ENCODE measurements around the gene CYP4F2.
"Not testable (repeated sequence)": the region's sequence is repeated elsewhere in the genome, so short reads cannot be mapped to it uniquely, and the experiment has no call there.

CYP4F2 gene

GRCh38 chr19:15846923-15847322 is 51.0 kb downstream of the CYP4F2 start:
- H3K9me3 ChIP-seq (ENCODE audit: control insufficient read depth, low read length): peaks cover 6% of the 10 kb centered on the region
- no peak overlapping the region for H3K4me3 ChIP-seq (ENCODE audit: low read length)
- H3K27me3 ChIP-seq (replicated peaks; ENCODE audit: control insufficient read depth, insufficient read depth, low read length): peaks cover 3% of the 10 kb centered on the region
- DNase-seq (ENCODE audit: low read depth): no peak
- no peaks in the 10 kb centered on the region for H3K4me1 ChIP-seq (ENCODE audit: control insufficient read depth, insufficient read depth, low read length)
- H3K36me3 ChIP-seq (ENCODE audit: control insufficient read depth, insufficient read depth, low read length, severe bottlenecking): no peaks in the 10 kb centered on the region
- no peak overlapping the region for H3K9ac ChIP-seq (ENCODE audit: low read length)

GRCh38 chr19:15843894-15844222 is 54.0 kb downstream of the CYP4F2 start:
- not testable (repeated sequence) for H3K36me3 ChIP-seq (ENCODE audit: control insufficient read depth, insufficient read depth, low read length, severe bottlenecking); H3K27me3 ChIP-seq (replicated peaks; ENCODE audit: control insufficient read depth, insufficient read depth, low read length); H3K9me3 ChIP-seq (ENCODE audit: control insufficient read depth, low read length); H3K4me1 ChIP-seq (ENCODE audit: control insufficient read depth, insufficient read depth, low read length); H3K9ac ChIP-seq (ENCODE audit: low read length); H3K4me3 ChIP-seq (ENCODE audit: low read length)
- DNase-seq (ENCODE audit: low read depth): peak; percentile 15

- Histone ChIP-seq H3K4me3 (ENCODE audit: low read length) (no peak overlapping the region), H3K36me3 (ENCODE audit: control insufficient read depth, insufficient read depth, low read length, severe bottlenecking) (no peaks in the 10 kb centered on the region), H3K9me3 (ENCODE audit: control insufficient read depth, low read length) (no peaks in the 10 kb centered on the region), H3K4me1 (ENCODE audit: control insufficient read depth, insufficient read depth, low read length) (no peaks in the 10 kb centered on the region), H3K9ac (ENCODE audit: low read length) (no peak overlapping the region), H3K27me3 (replicated peaks; ENCODE audit: control insufficient read depth, insufficient read depth, low read length) (peaks cover 3% of the 10 kb centered on the region)
- DNase-seq (ENCODE audit: low read depth): no peak
Observed at GRCh38 chr19:15843203-15843893, 54.5 kb downstream of the CYP4F2 start.

GRCh38 chr19:15841875-15842569 is 55.9 kb downstream of the CYP4F2 start:
- H3K4me1 ChIP-seq (ENCODE audit: control insufficient read depth, insufficient read depth, low read length): no peaks in the 10 kb centered on the region

GRCh38 chr19:15840833-15841232 is 57.0 kb downstream of the CYP4F2 start:
- Histone ChIP-seq H3K27me3 (replicated peaks; ENCODE audit: control insufficient read depth, insufficient read depth, low read length) (peaks cover 3% of the 10 kb centered on the region), H3K4me1 (ENCODE audit: control insufficient read depth, insufficient read depth, low read length) (peaks cover 4% of the 10 kb centered on the region), H3K36me3 (ENCODE audit: control insufficient read depth, insufficient read depth, low read length, severe bottlenecking) (no peaks in the 10 kb centered on the region), H3K4me3 (ENCODE audit: low read length) (no peak overlapping the region), H3K9me3 (ENCODE audit: control insufficient read depth, low read length) (no peaks in the 10 kb centered on the region), H3K9ac (ENCODE audit: low read length) (no peak overlapping the region)
- DNase-seq (ENCODE audit: low read depth): no peak

More at GRCh38 chr19:15841875-15842569, 55.9 kb downstream of the CYP4F2 start:
- H3K4me3 ChIP-seq (ENCODE audit: low read length): no peak overlapping the region
- DNase-seq (ENCODE audit: low read depth): no peak
- peaks cover 3% of the 10 kb centered on the region for H3K27me3 ChIP-seq (replicated peaks; ENCODE audit: control insufficient read depth, insufficient read depth, low read length)
- H3K9ac ChIP-seq (ENCODE audit: low read length): no peak overlapping the region
- H3K36me3 ChIP-seq (ENCODE audit: control insufficient read depth, insufficient read depth, low read length, severe bottlenecking): no peaks in the 10 kb centered on the region
- no peaks in the 10 kb centered on the region for H3K9me3 ChIP-seq (ENCODE audit: control insufficient read depth, low read length)

- H3K9ac ChIP-seq (ENCODE audit: low read length); H3K27me3 ChIP-seq (replicated peaks; ENCODE audit: control insufficient read depth, insufficient read depth, low read length); H3K36me3 ChIP-seq (ENCODE audit: control insufficient read depth, insufficient read depth, low read length, severe bottlenecking); DNase-seq (ENCODE audit: low read depth); H3K4me1 ChIP-seq (ENCODE audit: control insufficient read depth, insufficient read depth, low read length); H3K9me3 ChIP-seq (ENCODE audit: control insufficient read depth, low read length); H3K4me3 ChIP-seq (ENCODE audit: low read length): not testable (repeated sequence)
Observed at GRCh38 chr19:15839888-15840287, 58.0 kb downstream of the CYP4F2 start.

GRCh38 chr19:15838351-15838750 is 59.5 kb downstream of the CYP4F2 start:
- Histone ChIP-seq H3K4me1 (ENCODE audit: control insufficient read depth, insufficient read depth, low read length) (peaks cover 5% of the 10 kb centered on the region), H3K4me3 (ENCODE audit: low read length) (no peak overlapping the region), H3K27me3 (replicated peaks; ENCODE audit: control insufficient read depth, insufficient read depth, low read length) (peaks cover 5% of the 10 kb centered on the region), H3K36me3 (ENCODE audit: control insufficient read depth, insufficient read depth, low read length, severe bottlenecking) (no peaks in the 10 kb centered on the region), H3K9me3 (ENCODE audit: control insufficient read depth, low read length) (no peaks in the 10 kb centered on the region), H3K9ac (ENCODE audit: low read length) (no peak overlapping the region)
- no peak for DNase-seq (ENCODE audit: low read depth)

- peak overlapping the region; percentile 88 for H3K4me3 ChIP-seq (ENCODE audit: low read length)
- no peak for DNase-seq (ENCODE audit: low read depth)
- peaks cover 5% of the 10 kb centered on the region for H3K27me3 ChIP-seq (replicated peaks; ENCODE audit: control insufficient read depth, insufficient read depth, low read length)
- no peaks in the 10 kb centered on the region for H3K36me3 ChIP-seq (ENCODE audit: control insufficient read depth, insufficient read depth, low read length, severe bottlenecking)
- H3K9ac ChIP-seq (ENCODE audit: low read length): peak overlapping the region; percentile 94
- H3K9me3 ChIP-seq (ENCODE audit: control insufficient read depth, low read length): no peaks in the 10 kb centered on the region
- peaks cover 5% of the 10 kb centered on the region for H3K4me1 ChIP-seq (ENCODE audit: control insufficient read depth, insufficient read depth, low read length)
Observed at GRCh38 chr19:15837221-15837731, 60.6 kb downstream of the CYP4F2 start.

- peaks cover 5% of the 10 kb centered on the region for H3K4me1 ChIP-seq (ENCODE audit: control insufficient read depth, insufficient read depth, low read length)
- no peaks in the 10 kb centered on the region for H3K9me3 ChIP-seq (ENCODE audit: control insufficient read depth, low read length)
- H3K27me3 ChIP-seq (replicated peaks; ENCODE audit: control insufficient read depth, insufficient read depth, low read length): peaks cover 5% of the 10 kb centered on the region
- H3K9ac ChIP-seq (ENCODE audit: low read length): peak overlapping the region; percentile 94
- peak; percentile 98 for DNase-seq (ENCODE audit: low read depth)
- peak overlapping the region; percentile 88 for H3K4me3 ChIP-seq (ENCODE audit: low read length)
- no peaks in the 10 kb centered on the region for H3K36me3 ChIP-seq (ENCODE audit: control insufficient read depth, insufficient read depth, low read length, severe bottlenecking)
Observed at GRCh38 chr19:15836330-15837220, 61.3 kb downstream of the CYP4F2 start.

- peak overlapping the region; percentile 88 for H3K4me3 ChIP-seq (ENCODE audit: low read length)
- not testable (repeated sequence) for H3K36me3 ChIP-seq (ENCODE audit: control insufficient read depth, insufficient read depth, low read length, severe bottlenecking); H3K4me1 ChIP-seq (ENCODE audit: control insufficient read depth, insufficient read depth, low read length); H3K27me3 ChIP-seq (replicated peaks; ENCODE audit: control insufficient read depth, insufficient read depth, low read length); H3K9me3 ChIP-seq (ENCODE audit: control insufficient read depth, low read length); DNase-seq (ENCODE audit: low read depth)
- H3K9ac ChIP-seq (ENCODE audit: low read length): peak overlapping the region; percentile 94
Observed at GRCh38 chr19:15835565-15836329, 62.1 kb downstream of the CYP4F2 start.

Data from adipocyte (in vitro differentiated cells).